B cell (primary cell): ENCODE data around the gene NDUFB10.

Experiments
- EZH2 ChIP-seq: IDR thresholded peaks from 2 replicates; pipeline ENCODE4 v1.6.1; 2012; ENCODE audit warnings: borderline replicate concordance, low read depth, mild to moderate bottlenecking, moderate library complexity, low read length; ENCODE audit not compliant: insufficient read depth, poor library complexity, severe bottlenecking
- TF ChIP-seq, protein P1 (sequence below): fragments of 200-600 bp; IDR thresholded peaks from one replicate; pipeline ENCODE4 v1.8.0; 2022; ENCODE audit warnings: antibody characterized with exemption, mild to moderate bottlenecking

DNA sequence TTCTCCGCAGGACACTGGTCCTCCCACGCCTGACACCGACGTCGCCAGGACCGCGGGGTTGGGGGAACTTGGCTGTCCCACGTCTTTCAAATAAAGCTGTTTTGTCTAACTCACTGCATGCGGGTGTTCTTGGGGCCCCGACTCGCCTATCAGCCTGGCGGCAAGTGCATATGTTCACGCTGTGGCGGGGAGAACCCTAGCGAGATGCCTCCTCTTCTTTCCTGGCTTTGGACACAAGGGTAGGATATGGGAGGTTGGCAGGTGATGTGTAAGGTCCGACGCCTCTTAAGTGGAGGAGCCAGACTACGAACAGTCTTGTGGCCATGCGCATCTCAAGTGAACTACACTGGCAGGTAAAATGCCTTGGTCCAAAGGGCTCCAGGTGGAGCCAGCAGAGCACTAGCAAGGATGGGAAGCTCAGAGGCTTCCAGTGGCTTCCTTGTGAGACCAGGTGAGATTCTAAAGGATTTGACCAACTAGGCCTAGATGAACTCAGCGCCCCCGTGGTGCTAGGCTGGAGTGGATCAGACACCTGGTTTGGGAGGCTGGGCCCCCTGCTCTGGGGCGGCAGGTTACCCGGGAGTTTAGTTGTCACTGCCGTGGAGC lies 6.2 kb downstream of the NDUFB10 start:
- TF ChIP-seq, protein P1, sequence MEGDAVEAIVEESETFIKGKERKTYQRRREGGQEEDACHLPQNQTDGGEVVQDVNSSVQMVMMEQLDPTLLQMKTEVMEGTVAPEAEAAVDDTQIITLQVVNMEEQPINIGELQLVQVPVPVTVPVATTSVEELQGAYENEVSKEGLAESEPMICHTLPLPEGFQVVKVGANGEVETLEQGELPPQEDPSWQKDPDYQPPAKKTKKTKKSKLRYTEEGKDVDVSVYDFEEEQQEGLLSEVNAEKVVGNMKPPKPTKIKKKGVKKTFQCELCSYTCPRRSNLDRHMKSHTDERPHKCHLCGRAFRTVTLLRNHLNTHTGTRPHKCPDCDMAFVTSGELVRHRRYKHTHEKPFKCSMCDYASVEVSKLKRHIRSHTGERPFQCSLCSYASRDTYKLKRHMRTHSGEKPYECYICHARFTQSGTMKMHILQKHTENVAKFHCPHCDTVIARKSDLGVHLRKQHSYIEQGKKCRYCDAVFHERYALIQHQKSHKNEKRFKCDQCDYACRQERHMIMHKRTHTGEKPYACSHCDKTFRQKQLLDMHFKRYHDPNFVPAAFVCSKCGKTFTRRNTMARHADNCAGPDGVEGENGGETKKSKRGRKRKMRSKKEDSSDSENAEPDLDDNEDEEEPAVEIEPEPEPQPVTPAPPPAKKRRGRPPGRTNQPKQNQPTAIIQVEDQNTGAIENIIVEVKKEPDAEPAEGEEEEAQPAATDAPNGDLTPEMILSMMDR = no peak
- no peak for TF ChIP-seq EZH2
